ENCODE measurements around the gene MAP1LC3B.

MAP1LC3B gene

GRCh38 chr16:87391950-87392820, at the start of gene MAP1LC3B:
TSS of gene MAP1LC3B (plus strand) at chr16:87392336. CDS start at chr16:87392428, 92 bp downstream.
- FAIRE-seq, result no peak

DNA sequence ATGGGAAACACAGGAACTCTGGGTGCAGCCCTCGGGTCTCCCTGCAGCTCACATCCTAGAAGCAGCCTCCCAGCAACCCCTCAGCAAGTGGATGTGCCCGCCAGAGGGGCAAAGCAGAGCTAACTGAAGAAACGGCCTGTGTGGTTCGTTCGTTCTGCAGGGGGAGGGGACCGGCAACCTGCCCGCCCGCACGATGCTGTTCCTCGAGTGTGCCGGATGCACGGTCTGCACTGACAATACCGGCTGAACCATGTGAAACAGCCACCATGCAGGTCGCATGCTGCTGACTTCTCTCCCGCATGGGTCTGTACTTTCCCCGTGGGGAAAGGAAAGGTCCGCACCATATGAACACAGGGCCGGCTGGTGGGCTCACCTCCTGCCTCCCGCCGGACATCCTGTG, 49.6 kb upstream of the MAP1LC3B start:
- no peak for FAIRE-seq

GRCh38 chr16:87342978-87343752, 49.0 kb upstream of the MAP1LC3B start:
- no peak for FAIRE-seq

DNA sequence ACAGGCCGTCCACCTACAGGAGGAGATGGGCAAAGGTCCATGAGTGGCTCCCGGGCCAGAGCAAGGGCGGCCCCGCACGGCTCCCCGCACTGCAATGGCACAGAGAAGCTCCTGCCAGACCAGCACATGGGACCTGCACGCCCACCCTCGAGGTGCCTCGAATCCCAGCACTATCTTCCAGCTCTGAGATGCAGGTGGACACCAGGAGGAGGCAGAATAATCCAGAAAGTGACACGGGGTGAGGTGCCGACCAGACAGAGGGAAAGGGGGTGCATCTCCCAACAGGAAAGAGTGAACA, 48.4 kb upstream of the MAP1LC3B start:
- no peak for FAIRE-seq

- no peak for FAIRE-seq
Observed at GRCh38 chr16:87344165-87344930, 47.8 kb upstream of the MAP1LC3B start.

GRCh38 chr16:87344931-87345631, 47.1 kb upstream of the MAP1LC3B start:
- FAIRE-seq, result no peak

- FAIRE-seq, result no peak
Observed at GRCh38 chr16:87345726-87346424, 46.3 kb upstream of the MAP1LC3B start.

DNA sequence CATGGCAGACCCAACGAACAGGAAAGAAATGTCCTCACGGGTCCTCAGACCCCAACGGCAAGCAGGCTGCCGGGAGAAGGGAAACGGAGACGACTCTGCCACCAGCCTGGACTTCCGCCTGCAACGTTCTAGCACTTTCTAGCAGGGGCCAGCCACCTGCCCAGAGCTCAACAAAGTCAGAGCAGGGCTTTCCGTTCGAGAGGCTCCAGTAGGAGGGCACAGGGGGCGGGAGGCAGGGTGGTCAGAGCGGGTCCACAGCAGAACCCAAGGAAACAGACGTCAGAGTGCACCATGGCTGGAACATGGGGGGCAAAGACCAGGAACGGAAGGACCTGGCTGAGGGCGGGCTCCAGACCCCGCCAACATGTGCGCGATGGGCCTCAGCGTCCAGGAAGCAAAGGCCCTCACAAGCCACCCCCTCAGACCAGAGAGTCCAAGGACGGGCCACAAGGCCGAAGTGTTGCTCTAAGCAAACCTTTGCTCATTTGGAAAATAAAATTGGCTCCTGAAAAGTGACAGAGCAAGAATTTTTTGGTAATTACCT, 45.5 kb upstream of the MAP1LC3B start:
- FAIRE-seq, result no peak

- no peak for FAIRE-seq
Observed at GRCh38 chr16:87347932-87348615, 44.1 kb upstream of the MAP1LC3B start.

- FAIRE-seq, result no peak
Observed at GRCh38 chr16:87348616-87349157, 43.4 kb upstream of the MAP1LC3B start.

DNA sequence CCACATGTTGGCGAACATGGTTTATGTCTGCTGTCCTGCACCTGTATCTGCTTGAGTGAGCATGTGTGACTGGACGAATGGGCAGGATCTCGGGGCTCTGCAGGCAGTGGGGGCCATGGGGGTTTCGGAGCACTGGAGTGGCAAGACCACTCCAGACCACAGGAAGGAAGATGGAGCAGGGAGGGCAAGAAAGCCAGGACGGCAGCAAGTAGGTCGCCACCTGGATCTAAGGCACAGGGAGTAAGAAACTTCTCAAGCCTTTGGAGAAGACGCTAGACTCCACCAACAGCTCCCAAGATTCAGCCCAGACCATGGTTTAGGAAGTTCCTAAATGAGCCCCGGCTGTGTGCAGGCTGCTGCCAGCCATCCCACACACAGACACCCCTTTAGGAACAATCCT, 42.1 kb upstream of the MAP1LC3B start:
- FAIRE-seq, result no peak

GRCh38 chr16:87350681-87351319, 41.3 kb upstream of the MAP1LC3B start:
- no peak for FAIRE-seq

DNA sequence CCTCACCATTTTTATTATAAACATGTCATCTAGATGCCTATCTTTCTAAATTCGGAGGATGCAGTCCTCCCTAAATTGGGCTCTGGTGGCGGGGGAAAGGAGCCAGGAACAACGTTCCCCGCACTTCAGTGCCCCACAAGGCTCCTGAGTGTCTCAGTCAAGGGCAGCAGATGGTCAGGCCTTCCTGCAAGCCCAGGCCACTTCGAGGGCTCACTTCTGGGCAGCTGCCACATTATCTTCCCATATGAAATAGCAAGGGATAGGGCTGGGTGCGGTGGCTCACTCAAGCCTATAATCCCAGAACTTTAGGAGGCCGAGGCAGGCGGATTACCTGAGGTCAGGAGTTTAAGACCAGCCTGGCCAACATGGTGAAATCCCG, 40.8 kb upstream of the MAP1LC3B start:
- no peak for FAIRE-seq

GRCh38 chr16:87352818-87353217, 39.3 kb upstream of the MAP1LC3B start:
- FAIRE-seq, result no peak

GRCh38 chr16:87353613-87354012, 38.5 kb upstream of the MAP1LC3B start:
- FAIRE-seq, result no peak

- FAIRE-seq, result no peak
Observed at GRCh38 chr16:87356491-87356853, 35.7 kb upstream of the MAP1LC3B start.

DNA sequence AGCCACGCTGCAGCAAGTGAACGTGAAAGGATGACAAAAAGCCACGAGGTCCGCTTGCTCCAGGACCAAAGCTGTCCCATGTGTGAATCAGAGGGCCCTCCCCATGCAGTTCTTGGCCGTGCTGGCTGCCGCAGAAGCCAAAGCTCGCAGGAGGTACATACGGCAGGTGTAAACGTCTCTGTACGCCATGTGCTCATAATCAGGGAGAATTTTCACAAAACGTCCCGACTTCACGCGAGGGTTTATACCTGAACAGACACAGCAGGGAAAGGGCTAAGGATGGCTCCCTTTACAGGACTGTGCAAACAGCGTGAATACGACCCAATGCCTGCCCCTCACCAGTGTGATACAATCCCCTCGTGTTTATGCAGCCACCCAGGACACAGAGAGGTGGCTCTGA, 33.9 kb upstream of the MAP1LC3B start:
- FAIRE-seq, result no peak

- no peak for FAIRE-seq
Observed at GRCh38 chr16:87358696-87359095, 33.4 kb upstream of the MAP1LC3B start.

DNA sequence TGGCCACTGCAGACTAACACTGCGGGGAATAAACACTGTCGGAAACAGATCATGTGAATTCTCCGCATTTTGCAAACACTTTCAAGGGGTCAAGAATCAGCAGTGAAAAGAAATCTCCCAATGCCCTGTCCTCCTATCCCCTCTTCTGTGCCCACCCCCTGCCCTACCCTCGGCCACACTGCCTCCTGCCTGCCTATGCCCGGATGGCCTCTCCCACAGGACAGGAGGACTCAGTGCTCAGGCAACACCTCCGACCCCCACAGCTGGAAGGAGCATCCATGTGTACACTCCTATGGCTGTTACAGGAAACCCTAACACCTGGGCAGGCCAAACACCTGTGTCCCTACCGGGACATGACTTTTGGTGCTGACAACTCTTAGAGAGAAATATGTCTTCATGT, 33.0 kb upstream of the MAP1LC3B start:
- no peak for FAIRE-seq

DNA sequence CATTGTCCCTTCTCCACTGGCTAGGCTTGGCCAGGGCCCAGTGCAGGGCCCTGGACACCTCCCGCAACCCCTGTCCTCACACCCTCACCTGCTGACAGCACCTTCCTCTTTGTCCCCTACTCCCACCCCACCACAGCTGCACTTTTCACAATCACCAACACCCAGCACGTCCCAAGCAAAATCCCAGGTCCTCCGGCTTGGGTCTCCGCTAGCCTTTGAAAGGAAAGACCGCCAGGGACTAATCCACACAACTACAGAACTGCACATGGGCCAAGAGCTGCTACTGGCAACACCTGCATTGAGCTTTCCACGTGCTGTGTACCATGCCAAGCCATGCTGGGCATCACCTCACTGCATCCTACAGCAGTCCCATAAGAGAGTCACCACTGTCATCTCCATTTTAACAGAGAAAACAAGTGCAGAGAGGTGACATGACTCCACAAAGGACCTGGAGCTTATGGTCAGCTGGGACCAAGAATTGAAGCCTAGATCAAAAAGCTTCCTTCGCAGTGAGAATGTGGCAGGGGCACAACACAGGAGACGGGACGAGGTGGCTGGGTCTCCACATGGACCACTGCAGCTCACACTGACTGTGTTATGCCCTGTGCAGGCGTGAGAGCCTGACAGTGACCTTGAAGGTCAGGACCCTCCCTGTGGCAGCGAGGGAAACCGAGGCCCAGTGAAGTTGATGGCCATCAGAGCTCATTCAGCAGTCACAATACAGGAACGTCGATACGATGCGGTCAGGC, 31.1 kb upstream of the MAP1LC3B start:
- no peak for FAIRE-seq

Measured in A204.1 (cell line).